GM23338 (cell line): Measurements from ENCODE around the gene VAPA.

Source experiments
- CREB1 ChIP-seq: fragments of 250-450 bp; sonication (Bioruptor Pico); IDR thresholded peaks from 2 replicates; pipeline ENCODE4 v1.5.0; 2020; ENCODE audit warnings: low read depth, mild to moderate bottlenecking, moderate library complexity
- CTCF ChIP-seq, 2 experiments: fragments of 200-600 bp in 1 of 2; sonication (generic) in 1 of 2; conservative IDR thresholded peaks; 2 replicates each; pipeline versions ENCODE4 v1.5.1 to v1.6.1; 2016 to 2017; ENCODE audit warnings: antibody characterized with exemption in 2 of 2, low read depth in 2 of 2, mild to moderate bottlenecking in 2 of 2, moderate library complexity in 1 of 2
- EZH2 ChIP-seq: fragments of 200-600 bp; sonication (generic); IDR thresholded peaks from one replicate; pipeline ENCODE4 v1.8.0; 2017; ENCODE audit warnings: antibody characterized with exemption, mild to moderate bottlenecking, low read depth; ENCODE audit not compliant: unreplicated experiment
- EZH2phosphoT487 ChIP-seq: fragments of 200-600 bp; sonication (generic); IDR thresholded peaks from one replicate; pipeline ENCODE4 v1.8.1; 2018; ENCODE audit warnings: antibody characterized with exemption; ENCODE audit not compliant: unreplicated experiment
- JUNB ChIP-seq: IDR thresholded peaks from one replicate; pipeline ENCODE4 v1.6.1; 2016; ENCODE audit warnings: antibody characterized with exemption; ENCODE audit not compliant: unreplicated experiment
- POLR2AphosphoS5 ChIP-seq: IDR thresholded peaks from 2 replicates; pipeline ENCODE4 v1.6.1; 2016; ENCODE audit warnings: antibody characterized with exemption, low read depth
- TF ChIP-seq, protein P1 (sequence below): IDR thresholded peaks from 2 replicates; pipeline ENCODE4 v1.6.1; 2016; ENCODE audit warnings: antibody characterized with exemption

DNA sequence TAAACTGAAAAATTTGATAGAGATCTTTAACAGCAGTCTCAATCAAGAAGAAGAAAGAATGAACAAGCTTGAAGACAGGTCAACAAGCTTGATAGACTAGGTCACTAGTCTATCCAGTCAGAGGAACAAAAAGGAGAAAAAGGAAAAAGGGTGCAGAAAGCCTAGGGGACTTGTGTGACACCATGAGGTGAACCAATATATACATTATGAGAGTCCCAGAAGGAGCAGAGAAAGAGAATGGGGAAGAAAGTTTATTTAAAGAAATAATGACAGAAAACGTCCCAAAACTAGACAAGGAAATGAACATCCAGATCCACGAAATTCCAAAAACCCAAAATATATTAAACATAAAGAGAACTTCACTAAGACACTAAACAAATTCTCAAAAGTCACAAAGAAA lies 84.5 kb downstream of the VAPA start:
- no peak for TF ChIP-seq CTCF (conservative IDR thresholded peaks at IDR 0.05; ENCODE audit: low read depth in 2 of 2)
- no peak for TF ChIP-seq EZH2phosphoT487
- TF ChIP-seq POLR2AphosphoS5, result no peak
- no peak for TF ChIP-seq EZH2
- no peak for TF ChIP-seq JUNB
- no peak for TF ChIP-seq CREB1 (CRISPR knock-in tag)
- TF ChIP-seq, protein P1, sequence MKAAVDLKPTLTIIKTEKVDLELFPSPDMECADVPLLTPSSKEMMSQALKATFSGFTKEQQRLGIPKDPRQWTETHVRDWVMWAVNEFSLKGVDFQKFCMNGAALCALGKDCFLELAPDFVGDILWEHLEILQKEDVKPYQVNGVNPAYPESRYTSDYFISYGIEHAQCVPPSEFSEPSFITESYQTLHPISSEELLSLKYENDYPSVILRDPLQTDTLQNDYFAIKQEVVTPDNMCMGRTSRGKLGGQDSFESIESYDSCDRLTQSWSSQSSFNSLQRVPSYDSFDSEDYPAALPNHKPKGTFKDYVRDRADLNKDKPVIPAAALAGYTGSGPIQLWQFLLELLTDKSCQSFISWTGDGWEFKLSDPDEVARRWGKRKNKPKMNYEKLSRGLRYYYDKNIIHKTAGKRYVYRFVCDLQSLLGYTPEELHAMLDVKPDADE, result no peak
